ENCODE measurements around the gene SPIRE1. TPM values are rescaled to one million over a fixed set of nuclear protein-coding genes. Genes with fewer than 3 reads are reported as not detected.

Gene SPIRE1
- total RNA-seq, 1 donor from 2014 or later = 39.8 TPM

Other genes with a start within 250 kb of the SPIRE1 start
- gene CEP76, start 44.6 kb upstream of the SPIRE1 start, total RNA-seq = 8.2 TPM
- 73.0 TPM for gene PSMG2, start 44.9 kb upstream of the SPIRE1 start, total RNA-seq
- 33.8 TPM for gene PTPN2, start 226.1 kb upstream of the SPIRE1 start, total RNA-seq

Measured in mesenteric fat pad (tissue), 1 donor.